AG04450 (cell line): ENCODE measurements around the gene TTC21A. TPM values are rescaled to one million over a fixed set of nuclear protein-coding genes. Genes with fewer than 3 reads are reported as not detected.

Experiments
- CTCF ChIA-PET: fragments of 300-600, 350-600 bp; formaldehyde crosslinking; extraction: SDS; loops from one replicate; lab custom pipeline; 2022; ENCODE audit warnings: antibody characterized with exemption, inconsistent platforms; lab: Charles Lee
- POLR2A ChIA-PET: fragments of 350-600 bp; formaldehyde crosslinking; extraction: SDS; loops from one replicate; lab custom pipeline; 2021; ENCODE audit warnings: antibody characterized with exemption, inconsistent platforms; lab: Yijun Ruan, JAX
- DNase-seq: peaks from one replicate; pipeline ENCODE4 v3.0.0-alpha.2; 2011; ENCODE audit warnings: low read depth, low spot score
- H3K27ac ChIP-seq: one replicate; pipeline ENCODE4 v1.5.1; 2012; ENCODE audit warnings: low read depth, low read length, control low read depth
- H3K27me3 ChIP-seq: one replicate; pipeline ENCODE4 v1.6.0; 2012; ENCODE audit warnings: low read length; ENCODE audit not compliant: control insufficient read depth, insufficient read depth
- H3K4me3 ChIP-seq: 2 replicates; pipeline ENCODE4 v1.5.1; 2011; ENCODE audit warnings: mild to moderate bottlenecking, low read depth, low read length, control low read depth
- H3K9me3 ChIP-seq: 2 replicates; pipeline ENCODE4 v1.5.1; 2012; ENCODE audit warnings: low read length; ENCODE audit not compliant: control insufficient read depth, insufficient read depth
- CTCF ChIP-seq: IDR thresholded peaks from 2 replicates; pipeline ENCODE4 v1.5.1; 2011; ENCODE audit warnings: low read depth, low read length, control low read depth, inconsistent platforms
- polyA plus RNA-seq: library from polyadenylated mRNA; depleted of rRNA; stranded (reverse); fragments of >200 nt; gene quantifications from 2 replicates; pipeline ENCODE4 v1.2.3, GENCODE V29; 2011

The TTC21A gene
- polyA plus RNA-seq, 1 experiment, result 1.6 TPM

DNA sequence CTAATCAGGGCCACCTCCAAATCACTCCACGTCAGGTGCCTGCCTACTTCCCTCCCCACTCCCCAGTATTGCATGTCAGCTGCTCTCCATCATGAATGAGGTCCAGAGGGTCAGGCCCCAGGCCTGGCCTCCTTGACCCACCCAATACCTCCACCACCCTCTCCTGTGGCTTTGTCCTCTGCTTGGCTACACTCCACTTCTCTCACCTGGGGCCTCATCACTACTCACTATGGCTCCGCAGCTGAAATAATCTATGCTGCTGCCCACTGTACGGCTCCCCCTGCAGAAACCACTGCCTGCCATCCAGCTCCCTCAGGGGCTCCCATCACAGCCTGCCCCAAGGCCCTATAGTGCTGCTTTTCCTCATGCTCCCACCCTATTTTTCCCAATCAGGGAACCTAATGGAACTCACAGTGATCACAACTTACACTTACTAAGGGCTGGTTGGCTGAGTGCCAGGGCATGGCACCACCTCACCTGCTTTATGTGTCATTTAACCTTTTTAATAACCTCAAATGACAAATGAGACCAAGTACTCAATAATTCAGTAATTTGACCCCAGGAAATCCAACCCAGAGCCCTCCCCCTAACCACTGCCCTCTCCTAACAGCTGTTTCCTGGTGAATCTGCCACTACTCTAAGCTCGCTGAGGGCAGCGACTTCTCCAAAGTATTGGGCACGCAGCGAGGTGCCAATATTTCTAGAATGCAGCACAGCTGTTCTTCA lies 2.4 kb upstream of the TTC21A start:
- Histone ChIP-seq H3K9me3 (no peaks in the 10 kb centered on the region; the same call in 1 of the 2 replicates), H3K27me3 (no peaks in the 10 kb centered on the region), H3K27ac (no peak overlapping the region), H3K4me3 (no peak overlapping the region)
- no peak for DNase-seq
- no peak for TF ChIP-seq CTCF
- POLR2A ChIA-PET, result no interaction called here
- CTCF ChIA-PET, result interaction anchor here (1.1 to 2.7 kb wide), 6 partner anchors 16 to 187 kb away, joined by 3 to 16 read pairs (median 5); no protein-coding TSS in a partner anchor

DNA sequence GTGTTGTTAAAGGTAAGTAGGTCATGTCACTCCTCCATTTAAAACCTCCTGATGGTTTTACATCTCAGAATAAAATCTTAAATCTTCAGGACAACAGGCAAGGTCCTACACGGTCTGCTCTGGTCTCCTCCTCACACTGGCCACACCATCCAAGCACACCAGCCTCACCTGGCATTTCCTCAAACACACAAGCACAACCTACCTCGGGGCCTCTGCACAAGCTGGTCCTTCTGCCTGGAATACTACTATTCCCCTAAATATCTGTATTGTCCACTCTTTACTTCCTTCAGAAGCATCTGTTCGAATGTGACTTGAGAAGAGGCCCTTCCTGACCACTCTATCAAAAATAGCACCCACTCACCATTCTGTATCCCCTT lies 1.8 kb upstream of the TTC21A start:
- ChIA-PET CTCF (interaction anchor here (0.9 to 2.7 kb wide), 6 partner anchors 17 to 272 kb away, joined by 3 to 16 read pairs (median 5); no protein-coding TSS in a partner anchor), POLR2A (no interaction called here)
- no peaks in the 10 kb centered on the region for H3K27me3 ChIP-seq
- peak overlapping the region; percentile 92; the same call in 1 of the 2 replicates for H3K4me3 ChIP-seq
- H3K9me3 ChIP-seq, result no peaks in the 10 kb centered on the region; the same call in 1 of the 2 replicates
- H3K27ac ChIP-seq, result no peak overlapping the region
- TF ChIP-seq CTCF, result no peak
- DNase-seq, result no peak

DNA sequence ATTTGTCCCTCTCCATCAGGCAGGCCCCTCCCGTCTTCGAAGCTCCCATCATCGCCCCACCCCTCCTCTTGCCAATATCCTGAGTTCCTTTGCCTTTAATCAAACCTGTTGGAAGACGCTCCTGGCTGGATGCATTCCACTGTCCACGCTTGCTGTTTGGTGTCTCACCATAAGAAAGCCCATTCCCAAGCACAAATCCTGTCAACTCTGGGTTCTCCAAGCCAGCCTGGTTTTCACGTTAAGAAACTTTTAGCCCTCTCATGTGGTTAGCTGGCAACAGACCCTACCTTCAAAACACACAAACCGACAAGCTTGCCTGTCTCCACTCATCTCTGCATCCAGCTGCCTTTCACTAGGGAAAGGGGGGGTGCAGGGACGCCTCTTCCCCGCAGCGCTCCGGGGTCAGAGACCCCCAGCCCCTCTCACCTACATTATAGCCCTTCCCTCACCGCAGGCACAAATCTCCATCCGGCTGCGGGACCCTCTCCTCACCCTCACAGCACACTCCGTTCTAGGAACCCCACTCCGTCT lies 1.1 kb upstream of the TTC21A start:
- Histone ChIP-seq H3K9me3 (no peaks in the 10 kb centered on the region; the same call in 1 of the 2 replicates), H3K27ac (peak overlapping the region; percentile 61), H3K27me3 (no peaks in the 10 kb centered on the region), H3K4me3 (peak overlapping the region; percentile 92)
- POLR2A ChIA-PET, result no interaction called here
- no peak for TF ChIP-seq CTCF
- CTCF ChIA-PET, result interaction anchor here (0.9 to 2.7 kb wide), 6 partner anchors 17 to 271 kb away, joined by 3 to 16 read pairs (median 5); no protein-coding TSS in a partner anchor
- DNase-seq, result no peak

DNA sequence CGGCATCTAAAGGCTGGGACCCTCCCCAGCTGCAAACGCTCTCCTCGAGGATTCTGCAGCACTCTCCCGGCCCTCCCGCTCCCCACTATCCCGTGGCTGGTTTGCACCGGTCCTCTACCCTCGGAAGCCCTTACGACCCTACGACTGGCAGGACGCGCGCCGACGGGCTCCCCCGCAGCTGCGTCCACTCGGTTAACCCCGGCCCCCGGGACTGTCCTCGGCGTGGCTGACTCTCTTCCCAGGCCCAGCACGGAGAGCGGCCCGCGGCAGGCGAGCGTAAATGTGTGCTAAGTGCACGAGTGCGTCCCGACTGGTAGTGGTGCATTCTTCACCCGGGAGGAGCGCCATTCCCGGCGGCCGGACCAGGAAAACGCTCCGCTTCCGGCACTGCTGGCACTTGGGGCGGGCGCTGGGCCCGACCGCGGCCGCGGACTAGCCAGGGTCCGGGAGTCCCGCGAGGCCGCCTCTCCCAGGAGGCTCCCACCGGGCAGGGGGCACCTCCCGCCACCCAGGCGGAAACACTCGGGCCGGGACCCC lies 561 bp upstream of the TTC21A start:
- CTCF ChIA-PET, result interaction anchor here (1.5 to 2.8 kb wide), 4 partner anchors 18 to 185 kb away, joined by 4 to 19 read pairs (median 11); no protein-coding TSS in a partner anchor
- H3K4me3 ChIP-seq, result peak overlapping the region; percentile 92
- H3K27ac ChIP-seq, result peak overlapping the region; percentile 61
- H3K9me3 ChIP-seq, result no peaks in the 10 kb centered on the region; the same call in 1 of the 2 replicates
- POLR2A ChIA-PET, result interaction anchor here (1.4 to 1.5 kb wide), 2 partner anchors 40 to 43 kb away, joined by 6 to 7 read pairs; no protein-coding TSS in a partner anchor
- H3K27me3 ChIP-seq, result no peaks in the 10 kb centered on the region
- no peak for DNase-seq
- no peak for TF ChIP-seq CTCF
